ENCODE data around the gene ARHGEF19. TPM values are rescaled to one million over a fixed set of nuclear protein-coding genes. Genes with fewer than 3 reads are reported as not detected.

The ARHGEF19 gene
- total and polyA plus RNA-seq, 2 of the 13 experiments (the other 11 are each of a cell fraction or from before 2014, with no cell fraction given) = 1.7 to 1.8 TPM

- TF ChIP-seq SKI (IDR thresholded peaks at IDR 0.05; ENCODE audit: partially characterized antibody) (no peak), NR1H2 (CRISPR knock-in tag; IDR thresholded peaks at IDR 0.05; ENCODE audit: borderline replicate concordance, low read depth) (no peak), IRF9 (CRISPR knock-in tag; IDR thresholded peaks at IDR 0.05; ENCODE audit: borderline replicate concordance) (peak; percentile 58; the same call in 1 of the 2 replicates), ZNF20 (CRISPR knock-in tag; IDR thresholded peaks at IDR 0.05) (no peak), ZNF841 (CRISPR knock-in tag; IDR thresholded peaks at IDR 0.05; ENCODE audit: borderline replicate concordance) (0 out of 2 replicates have a peak, but pooled peaks have one; percentile 44), SRF (IDR thresholded peaks at IDR 0.05; ENCODE audit: low read depth, low read length) (no peak), ZNF609 (CRISPR knock-in tag; IDR thresholded peaks at IDR 0.05; ENCODE audit: borderline replicate concordance) (0 out of 2 replicates have a peak, but pooled peaks have one; percentile 32), NFYC (CRISPR knock-in tag; IDR thresholded peaks at IDR 0.05) (no peak; the same call in 1 of the 2 replicates), ZNF513 (CRISPR knock-in tag; conservative IDR thresholded peaks at IDR 0.05) (no peak)
- TF ChIP-seq, protein P1, sequence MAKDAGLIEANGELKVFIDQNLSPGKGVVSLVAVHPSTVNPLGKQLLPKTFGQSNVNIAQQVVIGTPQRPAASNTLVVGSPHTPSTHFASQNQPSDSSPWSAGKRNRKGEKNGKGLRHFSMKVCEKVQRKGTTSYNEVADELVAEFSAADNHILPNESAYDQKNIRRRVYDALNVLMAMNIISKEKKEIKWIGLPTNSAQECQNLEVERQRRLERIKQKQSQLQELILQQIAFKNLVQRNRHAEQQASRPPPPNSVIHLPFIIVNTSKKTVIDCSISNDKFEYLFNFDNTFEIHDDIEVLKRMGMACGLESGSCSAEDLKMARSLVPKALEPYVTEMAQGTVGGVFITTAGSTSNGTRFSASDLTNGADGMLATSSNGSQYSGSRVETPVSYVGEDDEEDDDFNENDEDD (CRISPR knock-in tag; IDR thresholded peaks at IDR 0.05; ENCODE audit: borderline replicate concordance) = peak; percentile 55; the same call in 1 of the 2 replicates
- TF ChIP-seq, protein P2, sequence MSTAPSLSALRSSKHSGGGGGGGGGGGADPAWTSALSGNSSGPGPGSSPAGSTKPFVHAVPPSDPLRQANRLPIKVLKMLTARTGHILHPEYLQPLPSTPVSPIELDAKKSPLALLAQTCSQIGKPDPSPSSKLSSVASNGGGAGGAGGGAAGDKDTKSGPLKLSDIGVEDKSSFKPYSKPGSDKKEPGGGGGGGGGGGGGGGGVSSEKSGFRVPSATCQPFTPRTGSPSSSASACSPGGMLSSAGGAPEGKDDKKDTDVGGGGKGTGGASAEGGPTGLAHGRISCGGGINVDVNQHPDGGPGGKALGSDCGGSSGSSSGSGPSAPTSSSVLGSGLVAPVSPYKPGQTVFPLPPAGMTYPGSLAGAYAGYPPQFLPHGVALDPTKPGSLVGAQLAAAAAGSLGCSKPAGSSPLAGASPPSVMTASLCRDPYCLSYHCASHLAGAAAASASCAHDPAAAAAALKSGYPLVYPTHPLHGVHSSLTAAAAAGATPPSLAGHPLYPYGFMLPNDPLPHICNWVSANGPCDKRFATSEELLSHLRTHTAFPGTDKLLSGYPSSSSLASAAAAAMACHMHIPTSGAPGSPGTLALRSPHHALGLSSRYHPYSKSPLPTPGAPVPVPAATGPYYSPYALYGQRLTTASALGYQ (CRISPR knock-in tag; IDR thresholded peaks at IDR 0.05) = peak; percentile 24; the same call in 1 of the 2 replicates
- TF ChIP-seq, protein P3, sequence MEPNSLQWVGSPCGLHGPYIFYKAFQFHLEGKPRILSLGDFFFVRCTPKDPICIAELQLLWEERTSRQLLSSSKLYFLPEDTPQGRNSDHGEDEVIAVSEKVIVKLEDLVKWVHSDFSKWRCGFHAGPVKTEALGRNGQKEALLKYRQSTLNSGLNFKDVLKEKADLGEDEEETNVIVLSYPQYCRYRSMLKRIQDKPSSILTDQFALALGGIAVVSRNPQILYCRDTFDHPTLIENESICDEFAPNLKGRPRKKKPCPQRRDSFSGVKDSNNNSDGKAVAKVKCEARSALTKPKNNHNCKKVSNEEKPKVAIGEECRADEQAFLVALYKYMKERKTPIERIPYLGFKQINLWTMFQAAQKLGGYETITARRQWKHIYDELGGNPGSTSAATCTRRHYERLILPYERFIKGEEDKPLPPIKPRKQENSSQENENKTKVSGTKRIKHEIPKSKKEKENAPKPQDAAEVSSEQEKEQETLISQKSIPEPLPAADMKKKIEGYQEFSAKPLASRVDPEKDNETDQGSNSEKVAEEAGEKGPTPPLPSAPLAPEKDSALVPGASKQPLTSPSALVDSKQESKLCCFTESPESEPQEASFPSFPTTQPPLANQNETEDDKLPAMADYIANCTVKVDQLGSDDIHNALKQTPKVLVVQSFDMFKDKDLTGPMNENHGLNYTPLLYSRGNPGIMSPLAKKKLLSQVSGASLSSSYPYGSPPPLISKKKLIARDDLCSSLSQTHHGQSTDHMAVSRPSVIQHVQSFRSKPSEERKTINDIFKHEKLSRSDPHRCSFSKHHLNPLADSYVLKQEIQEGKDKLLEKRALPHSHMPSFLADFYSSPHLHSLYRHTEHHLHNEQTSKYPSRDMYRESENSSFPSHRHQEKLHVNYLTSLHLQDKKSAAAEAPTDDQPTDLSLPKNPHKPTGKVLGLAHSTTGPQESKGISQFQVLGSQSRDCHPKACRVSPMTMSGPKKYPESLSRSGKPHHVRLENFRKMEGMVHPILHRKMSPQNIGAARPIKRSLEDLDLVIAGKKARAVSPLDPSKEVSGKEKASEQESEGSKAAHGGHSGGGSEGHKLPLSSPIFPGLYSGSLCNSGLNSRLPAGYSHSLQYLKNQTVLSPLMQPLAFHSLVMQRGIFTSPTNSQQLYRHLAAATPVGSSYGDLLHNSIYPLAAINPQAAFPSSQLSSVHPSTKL (CRISPR knock-in tag; IDR thresholded peaks at IDR 0.05) = peak; percentile 56; the same call in 1 of the 2 replicates
These were observed 56.7 kb downstream of the ARHGEF19 start, which contains the start of gene EPHA2 (continued) for GRCh38 chr1:16155537-16156410.

Measured in HepG2 (cell line).